ENCODE measurements around the gene PRAC1. TPM values are rescaled to one million over a fixed set of nuclear protein-coding genes. Genes with fewer than 3 reads are reported as not detected.
A peak's percentile ranks its signal among the peaks of the same experiment; 100 is the strongest.

Gene PRAC1
- total RNA-seq, 1 experiment from 2014 or later, result not detected

GRCh38 chr17:48730240-48730550 is 7.9 kb upstream of the PRAC1 start:
- H3K27ac ChIP-seq (ENCODE audit: low read depth, low read length), result no peak overlapping the region
- ATAC-seq (no peak), DNase-seq (ENCODE audit: low read depth, low spot score) (no peak)
- ChIA-PET POLR2A (no interaction called here), CTCF (interaction anchor here (1.6 kb wide), 1 partner anchor 302 kb away, joined by 4 read pairs; no protein-coding TSS in a partner anchor), RAD21 (ENCODE audit: low non-redundant PET in 1 of 2, low total read pairs in 2 of 2, uncharacterized antibody in 2 of 2, unreplicated experiment in 2 of 2) (no interaction called here)
- BruUV-seq (replicated peaks), result no TSS peak
- no peaks in the 10 kb centered on the region for H3K79me2 ChIP-seq (ENCODE audit: insufficient read depth, low read length)
- H3K4me1 ChIP-seq (ENCODE audit: control insufficient read depth in 1 of 2, insufficient read depth in 2 of 2, low read length in 2 of 2), result peaks cover 5 to 18% of the 10 kb centered on the region in 2 experiments; a peak in 3 of 4 replicates
- H3K4me2 ChIP-seq (ENCODE audit: low read length), result no peak overlapping the region
- H2AFZ ChIP-seq (ENCODE audit: low read depth, low read length, poor library complexity, severe bottlenecking), result no peak overlapping the region
- no peak overlapping the region for H3K4me3 ChIP-seq (replicated peaks in 1 of 2; ENCODE audit: low read depth in 1 of 2, low read length in 2 of 2)
- TF ChIP-seq ZFX (IDR thresholded peaks at IDR 0.05) (no peak), TCF7L2 (IDR thresholded peaks at IDR 0.05; ENCODE audit: borderline replicate concordance, extremely low read depth, insufficient read depth, insufficient read length) (no peak), ELF1 (IDR thresholded peaks at IDR 0.05; ENCODE audit: borderline replicate concordance, low read depth) (no peak), EZH2phosphoT487 (IDR thresholded peaks at IDR 0.05; ENCODE audit: borderline replicate concordance) (no peak), CEBPB (IDR thresholded peaks at IDR 0.05; ENCODE audit: low read depth) (no peak), POLR2A (IDR thresholded peaks at IDR 0.05; ENCODE audit: borderline replicate concordance, extremely low read depth, insufficient read depth, insufficient read length) (no peak)
- H3K27me3 ChIP-seq (ENCODE audit: insufficient read depth, low read length), result peaks cover 14% of the 10 kb centered on the region; the same call in 1 of the 2 replicates
- H3K9me2 ChIP-seq (ENCODE audit: insufficient read depth), result no peaks in the 10 kb centered on the region
- H3K9ac ChIP-seq (ENCODE audit: low read length), result no peak overlapping the region
- H3K36me3 ChIP-seq (ENCODE audit: control insufficient read depth in 1 of 2, insufficient read depth in 2 of 2, low read length in 2 of 2), result no peaks in the 10 kb centered on the region
- H4K20me1 ChIP-seq (ENCODE audit: insufficient read depth), result no peaks in the 10 kb centered on the region
- no peaks in the 10 kb centered on the region for H3K9me3 ChIP-seq (ENCODE audit: control insufficient read depth in 1 of 2, insufficient read depth in 1 of 2, low read depth in 1 of 2, low read length in 2 of 2)
- intact Hi-C loops (cut with micrococcal nuclease), result no loop called here

- Histone ChIP-seq H3K9ac (ENCODE audit: low read length) (no peak overlapping the region), H3K27ac (ENCODE audit: low read depth, low read length) (no peak overlapping the region), H3K79me2 (ENCODE audit: insufficient read depth, low read length) (no peaks in the 10 kb centered on the region), H4K20me1 (ENCODE audit: insufficient read depth) (no peaks in the 10 kb centered on the region), H3K4me2 (ENCODE audit: low read length) (peak overlapping the region; percentile 95), H3K4me1 (ENCODE audit: control insufficient read depth in 1 of 2, insufficient read depth in 2 of 2, low read length in 2 of 2) (peaks cover 5 to 18% of the 10 kb centered on the region in 2 experiments; a peak in 3 of 4 replicates), H2AFZ (ENCODE audit: low read depth, low read length, poor library complexity, severe bottlenecking) (no peak overlapping the region), H3K4me3 (replicated peaks in 1 of 2; ENCODE audit: low read depth in 1 of 2, low read length in 2 of 2) (no peak overlapping the region), H3K9me2 (ENCODE audit: insufficient read depth) (no peaks in the 10 kb centered on the region), H3K27me3 (ENCODE audit: insufficient read depth, low read length) (peaks cover 8% of the 10 kb centered on the region; the same call in 1 of the 2 replicates), H3K36me3 (ENCODE audit: control insufficient read depth in 1 of 2, insufficient read depth in 2 of 2, low read length in 2 of 2) (no peaks in the 10 kb centered on the region), H3K9me3 (ENCODE audit: control insufficient read depth in 1 of 2, insufficient read depth in 1 of 2, low read depth in 1 of 2, low read length in 2 of 2) (no peaks in the 10 kb centered on the region)
- ChIA-PET RAD21 (ENCODE audit: low non-redundant PET in 1 of 2, low total read pairs in 2 of 2, uncharacterized antibody in 2 of 2, unreplicated experiment in 2 of 2) (no interaction called here), CTCF (interaction anchor here (1.6 to 3.1 kb wide), 3 partner anchors 51 to 303 kb away, joined by 4 to 28 read pairs (median 13); no protein-coding TSS in a partner anchor), POLR2A (interaction anchor here (1.4 kb wide), 2 partner anchors 10 to 155 kb away, joined by 3 to 6 read pairs; no protein-coding TSS in a partner anchor)
- DNase-seq (ENCODE audit: low read depth, low spot score), result no peak
- TF ChIP-seq ELF1 (IDR thresholded peaks at IDR 0.05; ENCODE audit: borderline replicate concordance, low read depth) (no peak), REST (IDR thresholded peaks at IDR 0.05; ENCODE audit: low read depth) (no peak), ZBTB33 (IDR thresholded peaks at IDR 0.05; ENCODE audit: extremely low read depth, insufficient replicate concordance, low read length) (no peak), ZNF274 (IDR thresholded peaks at IDR 0.05; ENCODE audit: low read depth, low read length) (no peak), ZFX (IDR thresholded peaks at IDR 0.05) (no peak), SIN3A (IDR thresholded peaks at IDR 0.05; ENCODE audit: low read depth) (no peak)
- BruUV-seq (replicated peaks), result no TSS peak
- intact Hi-C loops (cut with micrococcal nuclease), result no loop called here
- ATAC-seq, result no peak
These were observed 7.3 kb upstream of the PRAC1 start for GRCh38 chr17:48729335-48730239.
